HG02571 (cell line): Measurements from ENCODE around the gene PAGE3.

Experiments used
- ATAC-seq: cut with Tn5 transposase; IDR thresholded peaks from one replicate; pipeline ENCODE4 v1.9.1; 2021; ENCODE audit warnings: mild to moderate bottlenecking, moderate library complexity; ENCODE audit not compliant: unreplicated experiment

Gene PAGE3

GRCh38 chrX:55264816-55265215 is at the start of gene PAGE3:
Gene PAGE3 (minus strand): TSS chrX:55264916. CDS start chrX:55263903, 1,013 bp downstream.
- ATAC-seq, result no peak

GRCh38 chrX:55312655-55313054 is 47.9 kb upstream of the PAGE3 start:
- ATAC-seq, result no peak

- no peak for ATAC-seq
Observed at GRCh38 chrX:55290963-55291362, 26.2 kb upstream of the PAGE3 start.

- no peak for ATAC-seq
Observed at GRCh38 chrX:55279832-55280231, 15.1 kb upstream of the PAGE3 start.

- no peak for ATAC-seq
Observed at GRCh38 chrX:55260806-55261205, 3.9 kb downstream of the PAGE3 start.

- ATAC-seq, result no peak
Observed at GRCh38 chrX:55253528-55253927, 11.2 kb downstream of the PAGE3 start.

- no peak for ATAC-seq
Observed at GRCh38 chrX:55240788-55241340, 23.9 kb downstream of the PAGE3 start.

GRCh38 chrX:55220119-55220794 is 44.5 kb downstream of the PAGE3 start, which contains the start of gene PAGE5:
Gene PAGE5 (plus strand): TSS chrX:55220346. CDS start chrX:55221383, 1,037 bp downstream.
- ATAC-seq, result no peak

- no peak for ATAC-seq
Observed at GRCh38 chrX:55213381-55213780, 51.3 kb downstream of the PAGE3 start.

- no peak for ATAC-seq
Observed at GRCh38 chrX:55210931-55211677, 53.6 kb downstream of the PAGE3 start.
